ENCODE results near the gene CD2.

Gene CD2

DNA sequence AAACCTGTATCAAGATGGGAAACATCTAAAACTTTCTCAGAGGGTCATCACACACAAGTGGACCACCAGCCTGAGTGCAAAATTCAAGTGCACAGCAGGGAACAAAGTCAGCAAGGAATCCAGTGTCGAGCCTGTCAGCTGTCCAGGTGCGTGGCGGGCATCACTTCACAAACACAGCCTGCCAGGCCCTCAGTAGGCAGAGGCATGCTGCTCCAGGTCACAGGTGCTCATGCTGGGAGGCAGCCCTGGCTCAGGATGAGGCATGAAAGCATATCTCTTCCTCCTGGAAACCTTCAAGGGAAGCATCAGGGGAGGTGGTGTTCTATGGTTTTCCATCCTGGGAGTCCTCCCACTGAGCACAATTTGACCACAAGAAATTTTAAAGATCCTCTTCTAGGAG is 6.3 kb downstream of the CD2 start:
- no peak for FAIRE-seq
- TF ChIP-seq POLR2A (IDR thresholded peaks at IDR 0.05; ENCODE audit: low read depth, low read length) = no peak
- no peak for DNase-seq (ENCODE audit: insufficient read length, low spot score)

DNA sequence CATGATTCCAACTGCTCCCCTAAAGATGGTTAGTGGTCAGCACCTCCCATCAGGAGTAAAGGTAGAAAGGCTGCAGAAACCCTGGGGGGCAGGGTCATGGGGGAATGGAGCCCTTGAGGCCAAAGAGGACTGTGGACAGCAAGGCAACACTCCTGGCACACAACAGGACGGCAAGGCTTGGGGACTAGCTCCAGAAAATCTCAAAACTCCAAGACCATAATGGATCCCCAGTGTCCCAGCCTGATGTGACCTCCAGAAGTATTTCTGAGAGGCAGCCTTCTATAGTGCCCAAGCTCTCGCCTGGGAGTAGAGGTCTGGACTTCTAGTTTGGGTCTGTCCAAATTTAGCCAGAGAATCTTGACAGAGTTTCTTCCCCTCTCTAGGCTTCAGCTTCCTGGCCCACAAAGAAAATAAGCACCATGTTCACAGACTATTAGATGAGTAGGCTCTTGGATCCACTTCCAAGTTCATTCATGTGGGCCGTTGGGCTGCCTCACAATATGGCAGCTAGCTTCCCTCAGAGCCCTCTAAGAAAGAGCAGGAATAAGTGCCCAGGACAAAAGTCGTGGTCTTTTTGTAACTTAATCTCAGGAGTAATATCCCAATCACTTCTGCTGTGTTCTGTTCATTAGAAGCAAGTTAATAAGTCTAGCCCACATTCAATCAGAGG is 6.9 kb downstream of the CD2 start:
- no peak for FAIRE-seq
- DNase-seq (ENCODE audit: insufficient read length, low spot score) = no peak
- TF ChIP-seq POLR2A (IDR thresholded peaks at IDR 0.05; ENCODE audit: low read depth, low read length) = no peak

DNA sequence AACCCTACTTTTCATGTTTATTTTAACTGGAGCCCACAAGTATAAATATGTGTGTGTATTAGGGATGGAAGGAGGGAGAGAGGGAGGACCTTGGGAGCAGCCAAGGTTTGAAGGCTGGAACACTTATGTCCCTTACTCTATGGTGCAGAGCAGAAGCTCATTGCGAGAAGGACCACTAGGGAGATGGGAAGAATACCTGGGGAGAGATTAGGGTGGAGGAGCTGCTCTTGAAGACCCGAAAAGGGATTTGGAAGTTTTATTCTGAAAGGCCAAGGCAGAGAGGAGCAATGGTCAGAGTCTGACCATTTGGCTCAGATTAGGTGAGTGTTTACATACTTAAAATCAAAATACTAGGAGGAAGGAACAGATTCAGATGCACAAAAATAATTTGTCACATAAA is 8.1 kb downstream of the CD2 start:
- no peak for DNase-seq (ENCODE audit: insufficient read length, low spot score)
- no peak for FAIRE-seq
- no peak for TF ChIP-seq POLR2A (IDR thresholded peaks at IDR 0.05; ENCODE audit: low read depth, low read length)

DNA sequence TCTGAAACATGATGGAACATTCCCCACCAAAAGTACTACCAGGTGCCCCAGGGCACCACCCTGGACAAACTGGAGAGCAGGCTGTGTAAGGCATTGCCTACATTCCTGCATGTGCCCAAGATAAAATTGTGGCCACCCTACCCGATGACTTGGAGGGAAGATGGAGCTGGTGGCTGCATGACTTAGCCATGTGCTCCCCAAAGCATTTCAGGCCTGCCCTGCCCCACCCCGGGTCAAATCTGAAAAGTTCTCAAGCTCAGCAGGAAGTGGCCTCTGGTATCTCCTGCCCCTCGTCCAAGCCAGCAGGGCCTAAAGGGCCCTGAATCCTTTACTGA is 8.5 kb downstream of the CD2 start:
- DNase-seq (ENCODE audit: insufficient read length, low spot score) (no peak), FAIRE-seq (no peak)
- no peak for TF ChIP-seq POLR2A (IDR thresholded peaks at IDR 0.05; ENCODE audit: low read depth, low read length)

DNA sequence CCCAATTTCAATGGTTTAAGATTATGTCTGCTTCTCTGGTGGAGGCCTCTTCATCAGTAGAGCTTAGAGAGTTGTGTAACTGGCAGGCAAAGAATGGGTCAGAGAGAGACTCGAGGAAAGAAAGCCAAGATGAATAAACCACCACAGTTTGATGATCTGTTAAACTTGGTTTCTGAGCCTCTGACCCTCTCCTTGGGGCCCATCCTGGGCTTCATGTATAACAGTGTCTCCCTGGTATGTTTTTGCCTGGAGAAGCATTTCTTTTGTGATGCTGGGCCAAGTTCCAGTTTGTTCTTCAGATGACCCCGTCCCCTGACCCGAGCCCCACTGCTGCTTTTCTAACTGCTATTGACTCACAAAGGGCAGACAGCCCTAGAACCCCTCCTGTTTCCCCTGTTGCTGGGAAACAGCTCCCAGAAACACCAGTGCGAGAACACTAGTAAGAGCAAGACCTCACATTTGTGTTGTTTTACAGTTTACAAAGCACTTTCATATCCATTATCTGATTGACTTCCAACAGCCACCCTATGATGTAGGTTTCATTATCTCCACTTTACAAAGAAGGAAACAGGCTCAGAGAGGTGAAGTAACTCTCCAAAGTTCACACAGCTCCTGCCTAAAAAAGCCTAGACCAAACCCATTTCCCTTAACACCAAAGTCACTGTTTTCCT is 9.0 kb downstream of the CD2 start:
- TF ChIP-seq POLR2A (IDR thresholded peaks at IDR 0.05; ENCODE audit: low read depth, low read length) = no peak

DNA sequence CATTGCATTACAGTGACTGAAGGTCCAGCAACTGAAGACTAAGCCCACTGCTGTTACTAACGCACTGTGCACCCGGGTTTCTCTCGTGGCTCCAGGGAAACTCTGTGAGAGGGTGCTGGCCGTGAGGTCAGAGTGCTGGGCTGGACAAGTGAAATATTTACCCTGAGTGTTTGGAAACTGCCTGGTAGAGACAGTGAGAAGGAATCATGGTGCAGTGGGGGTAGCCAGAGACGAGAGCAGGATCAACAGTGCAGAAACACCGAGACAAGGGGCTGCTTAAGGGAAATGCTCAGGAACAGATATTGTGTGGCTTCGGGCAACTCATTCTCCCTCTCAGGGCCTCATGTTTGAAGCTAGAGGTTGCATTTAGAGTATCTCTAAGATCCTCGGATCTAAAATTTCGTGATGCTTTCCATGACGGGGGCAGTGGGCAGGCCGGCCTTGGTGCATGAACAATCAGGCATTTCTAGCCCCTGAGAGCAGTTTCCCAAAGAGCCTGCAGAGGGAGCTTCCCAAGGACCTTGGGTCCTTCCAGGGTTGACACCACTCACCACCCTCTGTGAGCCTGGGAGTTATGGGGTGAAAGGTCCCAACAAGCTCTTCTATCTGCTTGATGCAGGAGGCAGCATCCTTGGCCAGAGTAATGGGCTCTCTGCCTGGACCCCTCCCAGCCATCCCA is 9.7 kb downstream of the CD2 start:
- peak; percentile 22 for DNase-seq (ENCODE audit: insufficient read length, low spot score)
- TF ChIP-seq POLR2A (IDR thresholded peaks at IDR 0.05; ENCODE audit: low read depth, low read length) = no peak
- no peak for FAIRE-seq

More for the DNA sequence above, 9.0 kb downstream of the CD2 start:
- no peak for DNase-seq (ENCODE audit: insufficient read length, low spot score)
- no peak for FAIRE-seq

DNA sequence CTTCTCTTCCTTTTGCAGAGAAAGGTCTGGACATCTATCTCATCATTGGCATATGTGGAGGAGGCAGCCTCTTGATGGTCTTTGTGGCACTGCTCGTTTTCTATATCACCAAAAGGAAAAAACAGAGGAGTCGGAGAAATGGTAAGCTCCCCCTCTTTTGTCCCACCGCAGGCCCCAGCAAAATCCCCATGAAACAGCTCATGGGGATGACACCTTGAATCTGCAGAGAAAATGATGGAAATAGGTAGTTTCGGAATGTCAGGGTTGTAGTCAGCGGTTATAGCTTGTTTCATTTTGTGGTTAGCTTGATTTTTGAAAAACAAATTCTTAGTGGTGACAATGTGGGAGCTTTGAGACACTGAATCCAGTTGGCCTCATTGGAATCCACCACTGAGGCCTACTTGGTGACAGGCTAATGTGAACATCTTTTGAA is 10.3 kb downstream of the CD2 start:
- FAIRE-seq (no peak), DNase-seq (ENCODE audit: insufficient read length, low spot score) (no peak)
- no peak for TF ChIP-seq POLR2A (IDR thresholded peaks at IDR 0.05; ENCODE audit: low read depth, low read length)

DNA sequence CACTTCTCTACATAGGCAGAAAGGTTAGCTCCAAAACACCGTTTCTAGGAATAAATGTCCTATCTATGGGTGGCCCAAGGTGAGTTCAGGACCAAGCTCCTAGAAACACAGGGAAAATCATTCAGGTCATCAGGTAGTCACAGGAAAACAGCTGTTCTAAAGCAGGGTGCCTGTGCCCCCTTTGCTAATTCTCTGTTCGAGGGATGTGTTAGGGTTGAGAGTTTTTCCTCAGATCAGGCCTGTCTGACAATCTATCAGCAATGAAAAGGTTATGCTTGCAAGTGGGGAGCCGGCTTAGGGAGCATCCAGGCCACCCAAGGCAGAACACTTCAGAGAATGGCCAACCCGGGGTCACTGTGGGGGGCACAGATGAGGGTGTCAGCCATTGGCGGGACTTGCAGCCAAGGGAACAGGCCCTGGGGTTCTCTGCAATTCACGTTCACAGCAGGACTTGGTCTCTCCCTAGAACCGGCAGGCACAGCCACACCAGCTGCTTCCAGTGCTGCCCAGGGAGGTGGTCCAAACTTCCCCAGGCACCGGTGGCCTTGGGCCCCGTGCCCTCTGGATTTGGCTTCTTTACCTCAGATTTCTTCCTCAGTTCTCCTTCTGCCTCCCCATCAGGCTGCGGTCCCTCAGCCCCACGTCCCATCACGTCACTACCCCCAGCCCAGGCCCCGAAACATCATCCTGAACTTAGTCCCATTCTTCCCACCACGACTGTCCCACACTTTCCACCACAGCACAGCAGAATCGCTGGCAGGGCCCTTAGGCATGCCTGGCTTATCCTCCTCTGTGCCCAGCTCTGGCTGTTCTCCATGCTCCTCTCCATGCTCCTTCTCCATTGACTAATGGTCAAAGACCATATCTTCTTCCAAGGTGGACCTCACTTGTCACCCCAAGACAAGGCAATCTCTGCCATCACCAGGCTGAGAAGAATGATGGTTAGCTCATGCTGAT is 11.0 kb downstream of the CD2 start:
- TF ChIP-seq POLR2A (IDR thresholded peaks at IDR 0.05; ENCODE audit: low read depth, low read length) = no peak
- no peak for DNase-seq (ENCODE audit: insufficient read length, low spot score)
- FAIRE-seq = no peak

DNA sequence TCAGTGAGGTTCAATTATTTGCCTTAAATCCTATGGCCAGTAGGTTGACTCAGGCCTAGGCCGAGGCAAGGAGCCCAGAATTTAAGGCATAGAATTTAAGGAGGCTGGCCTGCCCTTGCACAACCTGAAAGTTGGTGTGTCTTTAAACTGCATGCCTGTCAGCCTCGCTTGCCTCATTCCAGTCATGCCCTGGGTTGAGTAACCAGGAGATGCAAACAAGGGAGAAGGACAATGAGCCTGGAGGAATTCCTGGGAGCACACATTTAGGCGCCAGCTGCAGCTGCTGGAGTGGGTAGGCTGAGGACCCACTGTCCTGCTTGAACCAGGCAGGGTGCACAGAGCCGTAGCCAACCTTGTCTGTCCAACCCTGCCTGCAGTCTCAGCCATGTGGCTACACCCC is 11.7 kb downstream of the CD2 start:
- no peak for TF ChIP-seq POLR2A (IDR thresholded peaks at IDR 0.05; ENCODE audit: low read depth, low read length)
- no peak for DNase-seq (ENCODE audit: insufficient read length, low spot score)
- FAIRE-seq = no peak

DNA sequence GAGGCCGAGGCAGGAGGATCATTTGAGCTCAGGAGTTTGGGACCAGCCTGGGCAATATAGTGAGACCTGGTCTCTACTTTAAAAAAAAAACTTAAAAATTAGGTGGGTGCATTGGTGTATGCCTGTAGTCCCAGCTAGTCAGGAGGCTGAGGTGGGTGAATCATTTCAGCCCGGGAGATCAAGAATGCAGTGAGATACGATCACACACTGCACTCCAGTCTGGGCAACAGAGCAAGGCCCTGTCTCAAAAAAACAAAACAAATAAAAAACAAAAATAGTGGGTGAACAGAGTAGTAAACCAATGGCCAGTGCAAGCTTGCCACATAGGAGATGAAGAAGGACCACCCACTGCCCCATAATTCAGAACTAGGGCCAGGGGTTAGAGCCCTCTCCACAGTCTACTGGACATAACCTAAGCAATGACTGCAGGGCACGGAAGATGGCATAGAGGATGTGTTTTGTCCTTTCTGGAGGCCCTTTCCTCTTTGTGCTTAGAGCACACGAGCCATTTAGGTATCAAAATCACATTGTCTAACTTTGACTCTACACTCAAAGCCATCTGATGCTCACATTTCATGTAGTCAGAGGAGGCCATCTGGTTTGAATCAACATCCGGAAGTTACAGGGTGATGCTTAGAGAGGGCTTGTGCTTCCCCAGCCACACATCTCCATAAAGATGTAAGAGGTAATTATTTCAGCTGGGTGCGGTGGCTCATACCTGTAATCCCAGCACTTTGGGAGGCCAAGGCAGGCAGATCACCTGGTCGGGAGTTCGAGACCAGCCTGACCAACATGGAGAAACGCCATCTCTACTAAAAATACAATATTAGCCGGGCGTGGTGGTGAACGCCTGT is 12.6 kb downstream of the CD2 start:
- no peak for DNase-seq (ENCODE audit: insufficient read length, low spot score)
- FAIRE-seq = no peak
- TF ChIP-seq POLR2A (IDR thresholded peaks at IDR 0.05; ENCODE audit: low read depth, low read length) = no peak

DNA sequence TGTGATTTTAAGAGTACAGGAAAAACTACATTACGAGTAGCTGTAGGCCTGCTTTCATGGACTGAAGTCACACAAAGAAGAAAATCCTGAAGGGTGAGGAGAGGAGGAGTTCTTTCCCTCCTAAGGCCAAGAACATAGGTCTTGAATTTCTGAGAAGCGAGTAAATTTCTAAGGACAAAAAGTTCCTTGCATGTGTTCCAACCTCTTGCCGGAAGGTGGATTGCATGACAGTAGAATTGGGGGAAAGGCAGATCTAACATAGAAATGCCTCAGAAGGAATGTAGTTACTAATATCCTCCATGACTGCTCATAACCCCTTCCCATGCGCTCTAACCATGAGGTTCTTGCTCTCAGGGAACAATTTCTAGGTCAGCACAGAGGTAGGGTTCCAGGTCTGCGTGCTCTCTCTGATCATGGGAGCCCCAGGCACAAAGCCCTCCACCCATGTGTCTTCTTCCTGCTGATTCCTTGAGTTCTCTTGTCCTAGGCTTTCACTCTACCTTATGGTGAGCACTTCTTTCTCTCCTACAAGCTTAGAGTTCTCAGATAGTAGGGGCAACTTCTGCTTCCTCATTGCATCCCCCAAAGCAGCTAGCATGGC is 13.7 kb downstream of the CD2 start:
- FAIRE-seq (no peak), DNase-seq (ENCODE audit: insufficient read length, low spot score) (no peak)
- no peak for TF ChIP-seq POLR2A (IDR thresholded peaks at IDR 0.05; ENCODE audit: low read depth, low read length)

DNA sequence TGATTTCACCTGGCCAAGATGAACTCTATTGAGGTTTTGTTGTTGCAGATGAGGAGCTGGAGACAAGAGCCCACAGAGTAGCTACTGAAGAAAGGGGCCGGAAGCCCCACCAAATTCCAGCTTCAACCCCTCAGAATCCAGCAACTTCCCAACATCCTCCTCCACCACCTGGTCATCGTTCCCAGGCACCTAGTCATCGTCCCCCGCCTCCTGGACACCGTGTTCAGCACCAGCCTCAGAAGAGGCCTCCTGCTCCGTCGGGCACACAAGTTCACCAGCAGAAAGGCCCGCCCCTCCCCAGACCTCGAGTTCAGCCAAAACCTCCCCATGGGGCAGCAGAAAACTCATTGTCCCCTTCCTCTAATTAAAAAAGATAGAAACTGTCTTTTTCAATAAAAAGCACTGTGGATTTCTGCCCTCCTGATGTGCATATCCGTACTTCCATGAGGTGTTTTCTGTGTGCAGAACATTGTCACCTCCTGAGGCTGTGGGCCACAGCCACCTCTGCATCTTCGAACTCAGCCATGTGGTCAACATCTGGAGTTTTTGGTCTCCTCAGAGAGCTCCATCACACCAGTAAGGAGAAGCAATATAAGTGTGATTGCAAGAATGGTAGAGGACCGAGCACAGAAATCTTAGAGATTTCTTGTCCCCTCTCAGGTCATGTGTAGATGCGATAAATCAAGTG is 14.3 kb downstream of the CD2 start:
- DNase-seq (ENCODE audit: insufficient read length, low spot score) = no peak
- TF ChIP-seq POLR2A (IDR thresholded peaks at IDR 0.05; ENCODE audit: low read depth, low read length) = no peak
- FAIRE-seq = no peak

Data from H54 (cell line).